GM19452 (cell line): Measurements from ENCODE around the gene SLC12A8.

Experiments used
- ATAC-seq: cut with Tn5 transposase; IDR thresholded peaks from one replicate; pipeline ENCODE4 v1.9.1; 2021; ENCODE audit not compliant: unreplicated experiment

Gene SLC12A8

DNA sequence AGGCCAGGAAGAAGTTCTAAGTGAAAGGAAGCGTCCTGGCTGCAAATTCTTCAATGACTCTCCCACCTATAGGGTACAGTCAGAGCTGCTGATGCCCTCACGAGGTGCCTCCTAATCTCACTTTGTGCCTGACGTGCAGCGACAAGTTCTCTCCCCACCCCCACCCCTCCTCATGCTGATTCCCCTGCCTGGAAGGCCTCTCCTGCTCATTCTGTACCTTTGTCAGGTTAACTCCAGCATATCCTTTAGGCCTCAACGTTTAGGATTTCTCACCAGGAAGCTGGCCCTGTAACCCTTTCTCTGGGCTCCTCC is 25.0 kb downstream of the SLC12A8 start:
- ATAC-seq, result no peak

DNA sequence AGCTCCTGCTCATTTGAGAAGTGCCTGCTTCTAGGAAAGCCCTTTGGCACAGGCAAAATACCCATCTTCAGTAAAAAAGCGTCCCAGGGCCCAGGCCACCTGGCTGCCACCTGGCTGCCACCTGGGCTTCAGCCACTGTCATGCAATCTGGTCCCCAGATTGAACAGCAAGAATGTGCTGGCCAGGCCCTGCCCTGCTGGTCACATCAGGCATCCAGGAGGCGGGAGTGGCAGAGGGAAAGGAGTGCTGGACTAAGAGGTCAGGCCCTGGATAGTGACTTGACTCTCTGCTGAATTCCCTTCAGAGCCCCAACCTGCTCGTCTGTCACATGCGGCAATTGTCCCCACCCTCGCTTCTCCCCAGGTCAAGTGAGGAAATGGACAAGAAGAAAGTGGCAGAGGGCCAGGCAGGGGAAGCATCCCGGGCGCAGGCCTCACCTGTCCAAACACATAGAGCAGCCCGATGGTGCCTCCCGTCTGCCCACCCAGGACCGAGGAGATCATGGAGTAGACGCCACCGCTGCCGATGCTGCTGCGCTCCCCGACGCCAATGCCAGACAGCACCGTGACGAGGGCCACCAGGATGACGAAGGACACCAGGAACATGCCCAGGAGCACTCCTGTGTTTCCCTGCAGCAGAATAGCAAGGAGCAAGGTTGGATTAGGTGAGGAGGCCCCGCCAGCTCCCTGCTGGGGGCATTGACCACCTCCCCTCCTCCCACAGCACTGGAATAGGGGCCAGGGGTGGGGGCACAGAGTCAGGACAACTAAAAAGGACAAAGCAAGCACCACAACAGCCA is 25.5 kb downstream of the SLC12A8 start:
- no peak for ATAC-seq

DNA sequence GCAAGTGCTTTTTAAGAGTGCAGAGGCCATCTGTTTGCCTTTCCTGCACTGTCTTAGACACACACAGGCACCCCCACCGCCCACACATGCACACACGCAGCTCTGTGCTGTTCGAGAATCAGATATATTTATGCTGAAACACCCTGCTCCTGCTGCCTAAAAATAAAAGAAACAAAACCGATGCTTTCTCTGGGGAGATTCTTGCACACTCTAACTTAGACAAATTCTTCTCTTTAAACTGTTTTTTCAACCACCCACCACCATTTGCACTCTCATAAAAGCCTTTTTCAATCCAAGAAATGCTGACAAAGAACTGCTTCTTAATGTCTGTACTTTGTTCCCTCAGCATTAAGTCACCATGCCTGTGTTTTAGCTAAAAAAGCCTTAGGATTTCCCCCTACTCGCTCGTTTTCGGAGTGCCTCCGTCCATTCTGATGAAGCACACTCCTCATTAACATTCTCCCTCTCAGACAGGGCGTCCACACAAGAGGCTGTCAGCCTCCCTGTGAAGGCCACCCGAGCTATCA is 26.2 kb downstream of the SLC12A8 start:
- ATAC-seq, result peak; percentile 66

DNA sequence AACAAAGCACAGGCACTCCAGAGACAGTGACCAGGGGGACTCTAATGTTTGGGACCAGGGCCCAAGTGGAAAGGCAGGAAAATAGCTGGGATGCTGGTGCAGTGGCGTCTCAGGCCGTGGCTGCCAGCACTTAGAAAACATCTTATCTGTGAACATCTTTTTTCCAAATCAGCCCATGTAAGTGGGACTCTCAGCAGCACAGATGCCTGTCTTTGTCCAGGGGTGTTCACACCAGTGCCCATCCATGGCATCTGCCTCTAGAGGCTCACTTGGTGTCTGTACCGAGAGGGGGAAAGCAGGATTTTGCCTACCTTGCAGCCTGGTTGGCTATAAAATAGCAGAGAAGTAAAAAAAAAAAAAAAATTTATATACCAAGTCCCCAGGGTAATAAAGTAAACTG is 26.7 kb downstream of the SLC12A8 start:
- no peak for ATAC-seq

DNA sequence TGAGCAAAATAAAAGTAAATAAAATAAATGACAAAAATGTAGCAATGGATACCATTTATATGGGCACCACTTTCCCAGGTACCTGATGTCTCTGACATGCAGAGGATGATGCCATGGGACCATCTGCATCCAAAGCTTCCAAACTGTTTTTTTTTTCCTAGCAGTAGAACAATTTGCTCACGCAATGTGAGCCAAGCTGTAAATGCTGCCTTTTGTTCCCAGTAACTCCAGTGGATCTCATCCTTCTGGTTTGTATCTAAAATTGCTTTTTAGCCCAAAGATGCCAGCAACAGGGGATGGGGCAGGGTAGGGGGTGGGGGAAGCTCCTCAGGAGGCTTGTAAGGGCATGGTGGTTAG is 32.7 kb downstream of the SLC12A8 start:
- no peak for ATAC-seq

DNA sequence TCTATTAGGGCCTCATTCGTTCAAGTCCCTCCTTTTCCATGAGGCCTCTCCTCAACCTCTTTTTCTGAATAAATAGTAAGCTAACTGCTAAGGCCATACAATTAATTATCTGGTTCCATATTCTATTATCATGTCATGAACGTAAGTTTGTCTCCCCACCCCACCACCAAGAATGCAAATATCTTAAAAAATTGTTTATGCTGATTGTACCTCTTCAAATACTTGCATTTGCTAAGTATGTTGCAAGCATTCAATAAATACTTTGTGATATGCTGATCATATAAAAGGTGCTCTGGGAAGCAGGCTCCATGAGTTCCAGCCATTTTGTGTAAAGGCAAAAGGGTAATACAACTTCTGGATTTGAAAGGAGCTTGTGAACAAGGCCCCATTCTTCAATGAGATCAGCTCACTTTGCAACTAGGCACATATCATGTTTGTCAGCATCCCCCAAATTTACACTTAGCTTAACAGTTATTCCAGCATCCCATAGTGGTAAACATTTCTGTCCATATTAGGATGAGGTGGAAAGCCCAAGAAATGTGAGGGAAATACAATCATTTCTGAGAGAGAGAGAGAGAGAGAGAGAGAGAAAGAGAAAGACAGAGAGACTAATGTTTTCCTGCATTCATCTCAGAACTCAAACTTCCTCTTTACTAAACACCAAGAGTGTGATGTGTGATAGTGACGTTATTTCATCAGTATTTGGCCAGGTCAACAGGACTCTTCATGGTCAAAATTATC is 33.2 kb downstream of the SLC12A8 start:
- ATAC-seq, result peak; percentile 75

DNA sequence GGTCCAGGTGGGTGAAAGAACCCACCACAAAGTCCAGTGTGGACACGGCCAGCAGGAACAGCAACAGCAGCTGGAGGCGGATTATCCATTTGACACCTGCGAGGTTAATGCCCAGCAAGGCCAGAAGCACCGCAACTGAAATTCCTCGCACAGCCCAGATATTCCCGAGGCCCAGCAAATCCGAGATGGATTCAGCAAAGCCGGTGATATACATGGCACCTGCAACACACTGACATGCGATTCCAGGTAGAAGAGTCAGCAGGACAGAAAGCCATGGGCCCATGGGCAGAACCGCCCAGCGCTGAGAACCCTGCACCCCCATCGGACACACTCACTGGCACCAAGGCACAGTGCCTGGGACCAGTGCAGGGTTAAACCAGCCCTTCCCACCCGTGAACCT is 34.8 kb downstream of the SLC12A8 start:
- no peak for ATAC-seq

DNA sequence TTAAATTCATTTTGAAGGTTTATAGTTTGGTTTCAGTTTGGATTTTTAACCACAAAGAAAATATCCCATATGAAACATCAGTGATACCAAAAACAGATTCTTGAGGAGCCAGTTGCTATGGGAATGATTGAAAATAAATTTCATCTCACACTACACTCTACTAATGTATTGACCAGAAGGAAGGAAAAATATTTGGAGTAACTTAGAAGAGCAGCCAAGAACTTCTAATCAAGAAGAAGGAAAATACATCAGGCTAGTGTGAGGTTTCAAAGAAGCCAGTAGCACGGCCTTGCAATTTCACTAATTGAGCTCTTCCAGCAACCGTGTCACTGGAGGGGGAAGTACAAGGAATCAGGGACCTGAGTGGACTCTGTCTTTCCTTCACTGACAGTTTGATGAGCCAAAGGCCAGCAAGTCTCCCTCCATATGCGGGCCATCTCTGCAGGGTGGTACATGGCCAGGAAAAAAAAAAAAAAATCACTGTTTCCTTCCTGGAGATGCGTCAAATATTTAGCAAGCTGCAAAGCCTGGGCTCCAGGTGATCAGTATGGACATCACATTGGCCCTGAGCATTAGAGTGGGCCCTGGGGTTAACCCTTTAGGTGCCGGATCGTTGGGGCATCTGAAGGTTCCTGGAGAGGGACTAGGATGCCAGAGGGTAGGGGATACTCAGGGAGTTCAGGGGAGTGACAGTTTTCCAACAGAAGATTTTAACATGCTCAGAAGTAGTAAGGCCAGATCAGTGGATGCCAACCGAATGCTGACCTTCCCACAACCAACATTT is 37.1 kb downstream of the SLC12A8 start:
- ATAC-seq, result no peak

DNA sequence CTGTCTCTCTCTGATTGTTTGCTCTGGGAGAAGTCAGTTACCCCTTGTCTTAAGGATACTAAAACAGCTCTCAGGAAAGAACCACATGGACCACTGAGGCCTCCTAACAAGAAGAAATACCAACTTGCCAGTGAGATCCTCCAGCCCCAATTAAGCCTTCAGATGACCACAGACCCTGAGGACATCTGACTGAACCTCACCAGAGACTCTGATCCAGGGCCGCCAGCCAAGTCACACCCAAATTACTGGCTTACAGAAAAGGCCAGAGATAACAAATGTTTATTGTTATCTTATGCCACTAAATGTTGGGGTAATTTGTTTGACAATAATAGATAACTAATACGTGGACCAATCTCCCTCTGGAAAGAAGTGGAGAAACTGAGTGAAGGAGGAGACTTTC is 40.2 kb downstream of the SLC12A8 start:
- no peak for ATAC-seq

DNA sequence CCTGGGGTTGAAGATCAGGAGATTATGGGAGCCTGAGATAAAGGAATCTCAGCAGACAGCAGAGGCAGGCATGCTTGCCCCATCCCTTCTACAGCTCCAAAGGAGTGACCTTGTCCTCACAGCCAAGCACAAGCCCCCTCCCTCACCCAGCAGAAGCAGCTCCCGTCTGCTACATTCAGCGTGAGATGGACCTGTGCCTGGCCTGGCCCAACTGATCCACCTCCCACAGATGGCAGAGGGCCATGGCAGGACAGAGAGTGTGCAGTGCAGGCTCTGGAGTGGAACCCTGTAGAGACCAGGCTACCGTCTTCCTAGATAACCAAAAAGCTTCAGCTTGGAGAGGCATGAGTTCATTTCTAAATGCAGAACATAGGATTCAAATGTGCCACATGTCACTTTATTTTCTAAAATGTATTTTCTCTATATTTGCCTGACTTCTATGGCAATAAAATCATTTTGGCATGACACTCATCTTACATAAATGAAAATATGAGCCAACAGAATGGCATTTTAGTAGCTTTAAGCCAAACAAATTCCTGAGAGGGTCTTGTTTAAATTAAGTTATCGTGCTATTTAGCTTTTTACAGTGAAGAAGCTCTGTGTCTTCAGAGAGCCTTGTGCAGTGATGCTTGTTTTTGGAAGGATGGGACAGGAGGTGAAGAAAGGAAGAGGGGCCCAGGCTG is 43.7 kb downstream of the SLC12A8 start:
- ATAC-seq, result no peak

DNA sequence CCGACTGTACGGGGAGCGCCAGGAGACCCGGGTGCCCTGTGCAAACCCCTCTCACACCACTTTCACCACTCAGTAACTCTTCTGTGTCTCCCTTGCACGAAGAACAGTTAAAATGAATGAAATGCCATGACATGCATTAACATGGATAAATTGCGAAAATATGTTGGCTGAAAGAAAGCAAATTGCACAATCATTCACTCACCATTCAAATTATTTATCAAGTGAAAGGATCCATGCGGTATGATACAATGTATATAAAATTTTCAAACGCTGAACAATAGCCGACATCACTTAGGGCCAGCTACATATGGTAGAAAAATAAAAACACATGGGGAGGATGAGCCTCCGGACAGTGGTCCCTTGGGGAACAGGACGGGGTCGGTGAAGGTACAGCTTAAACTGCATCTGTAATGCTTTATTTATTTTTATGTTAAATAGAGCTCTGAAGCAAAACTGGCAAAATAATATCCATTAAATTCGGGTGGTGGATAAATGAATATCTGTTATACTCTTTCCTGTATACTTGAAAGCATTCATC is 45.9 kb downstream of the SLC12A8 start:
- ATAC-seq, result no peak

DNA sequence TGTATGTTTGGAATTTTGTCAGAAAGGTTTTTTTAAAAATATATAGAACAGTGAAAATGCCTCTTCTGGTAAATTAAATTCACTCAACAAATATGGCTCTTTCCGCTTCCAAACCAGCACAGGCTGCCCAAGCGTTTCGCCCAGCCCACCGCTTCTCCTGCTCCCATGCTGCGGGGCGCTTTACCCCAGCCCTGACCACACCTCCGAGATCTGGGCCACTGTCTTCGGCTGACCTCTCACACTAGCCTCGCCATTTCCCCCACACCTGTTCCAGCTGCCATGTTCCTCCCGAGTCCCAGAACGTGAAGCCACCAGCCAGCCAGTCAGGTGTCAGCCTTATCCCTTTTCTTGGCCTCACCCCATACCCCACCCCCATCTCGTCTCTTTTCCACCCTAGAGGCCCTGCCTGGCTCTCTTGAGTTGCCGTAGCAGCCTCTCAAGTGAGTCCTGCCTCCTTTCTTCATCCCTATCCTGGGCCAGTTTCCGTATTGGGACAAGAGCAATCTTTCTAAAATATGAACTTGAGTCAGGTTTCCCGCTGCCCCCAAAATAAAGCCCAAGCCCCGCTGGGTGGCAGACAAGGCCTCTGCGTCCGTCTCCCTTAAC is 46.5 kb downstream of the SLC12A8 start:
- no peak for ATAC-seq

DNA sequence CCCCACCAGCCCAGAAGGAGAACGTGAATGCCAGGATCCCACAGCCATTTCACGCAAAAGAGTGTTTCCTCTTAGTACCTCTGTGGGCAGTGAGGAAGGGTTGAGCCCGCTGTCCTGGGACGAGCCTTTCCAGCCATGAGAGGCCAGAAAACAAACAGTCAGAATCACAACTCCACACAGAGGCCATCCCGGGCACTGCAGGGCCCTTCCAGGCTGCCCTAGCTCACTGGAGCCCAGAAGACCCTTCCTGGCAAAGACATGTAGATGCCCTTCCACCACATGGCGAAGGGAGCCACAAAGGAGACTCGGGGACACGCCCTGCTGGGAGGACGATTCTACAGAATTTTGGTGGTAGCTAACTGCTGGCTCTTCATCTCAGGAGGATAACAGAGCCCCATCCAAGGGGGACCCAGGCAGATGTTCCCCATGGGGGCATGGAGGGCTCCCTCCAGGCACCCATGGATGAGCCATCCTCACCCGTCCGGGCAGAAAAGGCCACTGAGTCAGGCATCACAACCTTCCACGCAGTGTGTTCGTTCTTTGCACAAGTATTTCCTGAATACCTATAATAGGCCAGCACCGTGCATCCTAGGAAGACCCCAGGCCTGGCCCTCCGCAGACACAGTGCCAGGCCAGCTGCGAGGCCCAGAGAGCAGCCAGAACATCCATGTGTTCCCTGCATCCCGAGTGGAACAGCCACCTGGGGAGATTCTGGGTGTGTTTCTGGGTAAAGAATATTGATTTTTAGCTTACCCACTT is 47.2 kb downstream of the SLC12A8 start:
- ATAC-seq, result no peak

DNA sequence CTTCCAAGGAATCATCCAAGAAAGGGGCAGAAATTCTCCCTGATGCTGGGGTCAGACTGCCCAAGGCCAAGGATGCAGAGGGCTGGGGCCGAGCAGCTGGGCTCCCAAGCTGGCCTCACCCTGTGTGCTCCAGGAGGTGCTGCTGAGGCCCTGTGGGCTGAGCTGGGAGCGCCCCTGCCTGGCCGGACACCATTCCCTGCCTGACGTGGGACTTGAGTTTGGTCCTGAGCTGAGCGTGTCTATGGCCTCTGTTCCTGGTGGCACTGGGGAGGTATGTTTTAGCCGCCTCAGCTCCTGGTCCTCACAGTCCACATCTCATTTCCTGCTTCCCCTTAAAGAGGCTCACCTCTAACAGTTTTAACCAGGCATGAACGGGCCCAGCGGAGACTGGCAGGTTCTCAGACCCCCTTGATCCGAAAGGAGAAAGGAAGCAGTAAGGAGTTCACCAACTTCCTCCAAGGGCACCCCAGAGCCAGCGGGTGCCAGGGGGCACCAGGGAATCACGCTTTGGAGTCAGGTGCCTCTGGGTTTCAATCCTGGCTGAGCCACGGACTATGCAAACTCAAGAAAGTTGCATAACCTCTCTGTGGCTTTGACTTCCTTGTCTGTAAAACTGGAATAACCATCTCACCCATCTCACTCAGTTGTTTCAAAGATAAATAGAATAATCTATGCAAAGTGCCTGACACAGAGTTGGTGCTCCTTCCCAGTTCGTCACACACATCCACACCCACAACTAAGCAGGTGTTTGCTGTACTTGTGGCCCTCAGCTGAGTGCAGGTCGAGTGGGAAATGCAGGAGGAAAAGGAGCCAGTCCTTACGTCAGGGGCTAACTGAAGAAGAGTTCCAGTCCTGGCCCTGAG is 48.6 kb downstream of the SLC12A8 start:
- peak; percentile 55 for ATAC-seq

DNA sequence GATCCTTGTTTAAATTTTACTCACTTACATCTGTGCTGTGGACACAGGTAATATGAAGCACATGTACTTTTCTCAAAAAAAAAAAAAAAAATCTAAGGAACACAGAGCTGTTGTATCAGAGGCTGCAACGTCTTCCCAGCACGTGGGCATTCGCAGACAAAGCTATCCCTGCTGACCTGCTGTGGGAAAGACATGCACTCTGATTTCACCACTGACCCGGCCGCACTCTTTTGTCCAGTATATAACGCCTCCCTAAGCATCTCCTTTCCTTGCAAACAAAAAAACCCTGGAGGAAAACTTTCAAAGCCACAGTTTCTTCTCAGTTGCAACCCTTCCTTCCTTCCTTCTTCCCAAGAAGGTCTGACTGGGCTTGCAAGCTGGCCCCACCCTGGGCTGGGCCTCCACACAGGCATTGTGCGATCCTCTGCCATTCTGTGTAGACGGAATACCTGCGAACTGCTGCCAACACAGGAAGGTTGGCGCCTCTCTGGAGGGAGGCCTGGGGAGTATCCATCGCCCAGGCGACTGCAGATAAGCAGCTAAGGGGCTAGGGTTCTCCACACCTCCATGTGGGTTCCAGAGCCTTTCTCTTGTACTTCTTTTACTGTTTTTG is 50.8 kb downstream of the SLC12A8 start:
- ATAC-seq, result no peak

DNA sequence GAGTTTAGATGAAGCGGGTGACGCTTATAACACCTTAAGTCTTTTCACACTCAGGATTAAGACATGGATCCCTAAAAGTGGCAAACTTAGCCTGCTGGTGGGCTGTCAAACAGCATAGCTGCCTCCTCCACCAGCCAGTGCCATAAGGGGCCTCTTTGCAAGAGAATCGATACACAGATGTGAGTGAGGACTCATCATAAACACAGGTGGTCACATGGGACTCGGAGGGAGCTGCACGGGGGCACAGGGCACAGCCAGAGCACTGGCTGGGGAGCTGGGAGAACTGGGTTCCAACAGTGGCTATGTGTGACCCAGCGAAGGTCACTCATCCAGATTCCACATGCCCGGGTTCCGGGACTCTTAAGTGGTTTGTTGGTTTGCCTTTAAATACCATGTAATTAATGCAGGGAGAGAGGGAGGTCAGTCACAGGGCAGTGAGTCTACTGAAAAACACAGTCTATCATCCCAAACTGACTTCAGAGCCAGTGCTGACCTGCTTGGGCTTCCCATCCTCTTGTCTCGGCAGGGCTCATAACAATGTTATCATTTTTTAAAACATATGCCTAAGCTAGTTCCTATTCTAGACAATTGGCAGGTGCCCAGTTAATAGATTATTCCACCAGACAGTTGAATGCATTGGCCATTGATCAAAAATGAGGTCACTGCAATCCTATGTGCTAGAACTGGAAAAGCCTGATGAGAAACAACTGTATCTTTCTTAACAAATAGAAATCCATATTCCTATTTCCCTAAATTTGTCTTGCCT is 51.8 kb downstream of the SLC12A8 start:
- ATAC-seq, result no peak

DNA sequence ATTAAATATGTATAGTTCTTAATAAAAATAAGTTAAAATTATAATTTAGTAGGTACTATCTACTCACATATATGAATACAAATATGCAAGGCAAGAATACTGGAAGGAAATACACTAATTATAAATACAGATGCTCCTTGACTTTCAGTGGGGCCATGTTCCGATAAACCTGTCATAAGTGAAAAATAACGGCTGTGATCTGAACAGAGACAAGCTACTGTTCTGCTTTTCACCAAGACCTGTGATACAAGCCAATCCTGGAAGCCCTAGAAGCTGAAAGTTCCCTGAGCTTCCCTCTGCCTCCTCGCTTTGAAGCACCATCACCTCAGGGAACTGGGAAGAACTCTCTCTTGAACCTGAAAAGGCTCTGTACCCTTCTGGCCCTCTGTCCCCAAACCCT is 55.4 kb downstream of the SLC12A8 start:
- no peak for ATAC-seq

DNA sequence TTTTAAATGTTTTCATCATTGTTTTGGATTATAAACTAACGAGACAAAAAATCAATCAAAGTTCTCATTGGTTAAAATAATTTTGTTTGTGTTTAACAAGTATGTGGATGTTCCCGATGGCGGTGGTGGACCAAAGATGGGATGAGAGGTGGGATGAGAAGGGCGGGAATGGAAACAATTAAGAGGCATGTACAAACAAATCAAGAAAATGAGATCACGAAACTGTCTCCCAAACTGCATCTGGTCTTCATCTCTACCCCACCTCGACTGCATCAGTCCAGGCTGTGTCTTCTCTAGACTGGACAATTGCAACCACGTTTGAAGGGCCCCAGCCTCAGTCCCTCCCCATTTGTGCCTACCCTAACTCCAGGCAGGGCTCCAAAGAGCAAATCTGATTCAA is 56.1 kb downstream of the SLC12A8 start:
- ATAC-seq, result no peak
